ENCODE data around the gene ASTN1.
A peak's percentile ranks its signal among the peaks of the same experiment; 100 is the strongest.

ASTN1 gene

DNA sequence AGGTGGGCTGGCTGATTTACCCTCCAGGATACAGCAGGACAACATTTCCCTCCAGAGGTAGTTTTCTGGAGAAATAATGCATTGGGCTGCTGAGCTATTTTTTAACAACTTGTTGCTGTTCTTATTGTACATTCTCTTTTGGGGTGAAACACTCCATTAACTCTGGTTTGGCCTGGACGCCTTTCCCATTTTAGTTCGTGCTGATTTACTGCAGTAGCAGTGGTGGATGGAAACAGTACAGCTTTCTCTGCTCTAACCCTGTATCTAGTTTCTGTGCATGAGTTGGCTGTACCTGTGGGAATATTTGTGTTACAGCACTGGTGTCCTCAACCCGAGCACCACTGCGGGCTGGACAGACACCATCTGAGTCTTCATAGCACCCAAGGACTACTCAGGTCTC is 325.3 kb downstream of the ASTN1 start:
- TF ChIP-seq, protein P1, sequence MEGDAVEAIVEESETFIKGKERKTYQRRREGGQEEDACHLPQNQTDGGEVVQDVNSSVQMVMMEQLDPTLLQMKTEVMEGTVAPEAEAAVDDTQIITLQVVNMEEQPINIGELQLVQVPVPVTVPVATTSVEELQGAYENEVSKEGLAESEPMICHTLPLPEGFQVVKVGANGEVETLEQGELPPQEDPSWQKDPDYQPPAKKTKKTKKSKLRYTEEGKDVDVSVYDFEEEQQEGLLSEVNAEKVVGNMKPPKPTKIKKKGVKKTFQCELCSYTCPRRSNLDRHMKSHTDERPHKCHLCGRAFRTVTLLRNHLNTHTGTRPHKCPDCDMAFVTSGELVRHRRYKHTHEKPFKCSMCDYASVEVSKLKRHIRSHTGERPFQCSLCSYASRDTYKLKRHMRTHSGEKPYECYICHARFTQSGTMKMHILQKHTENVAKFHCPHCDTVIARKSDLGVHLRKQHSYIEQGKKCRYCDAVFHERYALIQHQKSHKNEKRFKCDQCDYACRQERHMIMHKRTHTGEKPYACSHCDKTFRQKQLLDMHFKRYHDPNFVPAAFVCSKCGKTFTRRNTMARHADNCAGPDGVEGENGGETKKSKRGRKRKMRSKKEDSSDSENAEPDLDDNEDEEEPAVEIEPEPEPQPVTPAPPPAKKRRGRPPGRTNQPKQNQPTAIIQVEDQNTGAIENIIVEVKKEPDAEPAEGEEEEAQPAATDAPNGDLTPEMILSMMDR (IDR thresholded peaks at IDR 0.05), result no peak

DNA sequence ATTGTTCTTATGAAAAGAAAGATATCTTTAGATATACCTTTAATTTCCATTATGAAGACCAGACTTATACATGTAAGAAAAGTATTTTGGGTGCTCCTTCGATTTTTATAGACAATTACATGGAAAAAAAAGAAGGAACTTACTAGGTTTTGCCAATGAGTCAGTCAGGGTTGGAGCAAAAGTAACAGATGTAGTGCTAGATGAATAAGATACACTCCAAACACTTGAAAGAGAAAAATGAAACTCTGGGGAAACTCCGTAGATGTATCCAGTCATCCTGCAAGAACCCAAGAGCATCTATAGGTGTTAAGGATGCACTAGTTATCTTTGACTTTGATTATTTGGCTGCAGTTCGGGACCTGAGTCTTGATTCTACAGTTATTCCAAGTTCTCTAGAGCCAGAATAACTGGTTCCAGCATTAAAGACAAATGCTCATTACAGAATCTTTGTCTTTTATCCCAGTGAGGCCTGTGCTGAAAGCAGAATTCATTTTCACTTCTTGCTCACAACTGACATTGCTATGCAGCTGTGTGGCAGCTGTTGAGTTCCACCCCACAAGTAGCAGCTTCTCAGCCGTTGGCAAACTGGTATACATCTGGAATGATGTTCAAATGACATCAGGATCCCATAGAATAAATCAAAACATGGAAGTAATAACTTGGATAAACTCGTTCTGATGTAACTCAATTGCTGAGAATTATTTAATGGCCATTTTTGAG is 326.1 kb downstream of the ASTN1 start:
- peaks cover 10% of the 10 kb centered on the region for H3K4me1 Mint-ChIP-seq
- DNase-seq, result no peak
- H3K36me3 Mint-ChIP-seq (ENCODE audit: low read depth), result no peaks in the 10 kb centered on the region
- TF ChIP-seq, protein P1 (IDR thresholded peaks at IDR 0.05), result no peak
- H3K27me3 Mint-ChIP-seq (ENCODE audit: low read depth, poor library complexity), result peaks cover 14% of the 10 kb centered on the region
- no peaks in the 10 kb centered on the region for H3K9me3 Mint-ChIP-seq
- H3K4me3 Mint-ChIP-seq, result no peak overlapping the region
- H3K27ac Mint-ChIP-seq, result no peak overlapping the region

More for the DNA sequence above, 325.3 kb downstream of the ASTN1 start:
- H3K27ac Mint-ChIP-seq, result peak overlapping the region; percentile 76
- H3K9me3 Mint-ChIP-seq, result no peaks in the 10 kb centered on the region
- H3K4me3 Mint-ChIP-seq, result no peak overlapping the region
- no peak for DNase-seq
- no peaks in the 10 kb centered on the region for H3K36me3 Mint-ChIP-seq (ENCODE audit: low read depth)
- H3K27me3 Mint-ChIP-seq (ENCODE audit: low read depth, poor library complexity), result peaks cover 14% of the 10 kb centered on the region
- H3K4me1 Mint-ChIP-seq, result peaks cover 10% of the 10 kb centered on the region

DNA sequence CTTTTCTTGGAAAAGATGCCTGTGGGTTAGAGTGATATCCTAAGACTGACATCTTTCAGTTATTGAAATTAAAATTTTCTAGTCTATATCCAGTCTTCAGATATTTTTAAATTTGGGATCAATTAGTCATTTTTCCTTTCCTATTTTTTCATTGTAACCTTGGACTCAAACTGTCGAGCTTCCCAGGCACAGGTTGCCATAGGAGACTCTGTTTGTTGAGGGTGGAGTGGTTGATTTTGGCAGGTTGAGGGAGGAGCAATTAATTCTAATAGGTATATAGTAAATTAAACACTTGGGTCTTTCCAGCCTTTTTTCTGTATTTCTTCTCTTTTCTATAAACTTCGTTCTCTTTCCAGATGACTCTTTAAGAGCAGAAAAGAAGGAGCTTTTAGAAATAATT is 326.8 kb downstream of the ASTN1 start:
- TF ChIP-seq, protein P1 (IDR thresholded peaks at IDR 0.05), result no peak
- H3K27me3 Mint-ChIP-seq (ENCODE audit: low read depth, poor library complexity), result peaks cover 9% of the 10 kb centered on the region
- DNase-seq, result no peak
- H3K9me3 Mint-ChIP-seq, result no peaks in the 10 kb centered on the region
- no peak overlapping the region for H3K4me3 Mint-ChIP-seq
- H3K4me1 Mint-ChIP-seq, result peaks cover 10% of the 10 kb centered on the region
- H3K36me3 Mint-ChIP-seq (ENCODE audit: low read depth), result no peaks in the 10 kb centered on the region
- H3K27ac Mint-ChIP-seq, result no peak overlapping the region

DNA sequence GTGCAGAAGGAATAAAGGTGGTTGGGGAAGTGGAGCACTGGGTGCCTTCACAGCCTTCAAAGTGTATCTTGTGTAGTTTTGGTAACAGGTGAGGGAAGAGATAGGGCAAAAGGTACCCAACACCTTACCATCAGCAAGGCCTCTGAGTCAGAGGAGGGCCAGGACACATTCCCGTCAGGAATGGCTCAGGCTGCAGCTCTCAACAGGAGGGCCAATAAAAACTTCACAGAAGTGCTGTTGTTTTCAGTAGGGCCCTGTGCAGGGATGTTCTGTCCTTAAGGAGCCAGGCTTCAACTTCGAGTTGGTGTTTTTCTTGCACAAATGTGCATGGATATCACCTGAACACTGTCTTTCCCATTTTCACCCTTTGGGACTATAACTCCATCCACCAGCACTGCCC is 333.4 kb downstream of the ASTN1 start:
- TF ChIP-seq, protein P1 (IDR thresholded peaks at IDR 0.05), result no peak
- Mint-ChIP-seq H3K27ac (no peak overlapping the region), H3K9me3 (no peaks in the 10 kb centered on the region), H3K4me1 (peaks cover 12% of the 10 kb centered on the region), H3K4me3 (no peak overlapping the region), H3K27me3 (ENCODE audit: low read depth, poor library complexity) (no peaks in the 10 kb centered on the region), H3K36me3 (ENCODE audit: low read depth) (no peaks in the 10 kb centered on the region)
- no peak for DNase-seq

DNA sequence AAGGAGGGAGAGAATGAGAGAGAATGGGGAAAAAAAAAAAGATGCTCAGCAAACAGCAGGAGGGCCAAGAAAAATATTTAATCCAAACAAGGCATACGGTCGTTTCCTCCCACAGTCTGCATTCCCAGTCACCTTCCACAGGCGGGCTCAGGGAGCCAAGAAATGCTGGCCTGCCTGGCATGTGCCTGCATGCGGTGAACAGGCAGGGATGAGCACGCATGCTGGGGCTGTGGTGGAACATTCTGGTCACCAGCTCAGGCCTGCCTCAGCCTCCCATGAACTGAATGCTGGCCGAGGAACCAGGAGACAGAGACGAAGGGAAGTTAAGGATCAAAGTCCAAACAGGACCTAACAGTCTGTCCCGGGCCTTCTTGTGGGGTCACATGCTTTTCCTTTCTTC is 335.3 kb downstream of the ASTN1 start:
- Mint-ChIP-seq H3K4me1 (peaks cover 13% of the 10 kb centered on the region), H3K36me3 (ENCODE audit: low read depth) (no peaks in the 10 kb centered on the region), H3K9me3 (no peaks in the 10 kb centered on the region), H3K27me3 (ENCODE audit: low read depth, poor library complexity) (no peaks in the 10 kb centered on the region), H3K27ac (peak overlapping the region; percentile 23), H3K4me3 (no peak overlapping the region)
- TF ChIP-seq, protein P1 (IDR thresholded peaks at IDR 0.05), result no peak
- no peak for DNase-seq

DNA sequence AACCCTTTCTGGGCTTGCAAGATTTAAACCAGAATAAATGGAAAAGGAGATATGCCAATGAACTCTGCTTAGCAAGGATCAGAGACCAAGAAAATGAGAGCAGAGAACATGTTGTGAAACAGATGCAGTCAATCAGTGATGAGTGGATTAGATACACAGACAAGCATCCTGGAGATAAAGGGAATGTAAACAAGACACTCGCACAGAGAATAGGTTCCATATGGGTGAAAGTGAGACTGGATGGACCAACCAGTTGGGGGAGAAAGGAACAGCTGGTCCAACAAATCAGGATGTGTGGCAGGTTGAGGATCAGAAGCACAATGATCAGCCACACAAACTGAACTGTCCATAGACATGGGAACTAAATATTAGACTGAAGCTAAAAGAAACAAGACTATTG is 338.2 kb downstream of the ASTN1 start:
- peaks cover 13% of the 10 kb centered on the region for H3K4me1 Mint-ChIP-seq
- TF ChIP-seq, protein P1 (IDR thresholded peaks at IDR 0.05), result no peak
- no peaks in the 10 kb centered on the region for H3K27me3 Mint-ChIP-seq (ENCODE audit: low read depth, poor library complexity)
- no peaks in the 10 kb centered on the region for H3K9me3 Mint-ChIP-seq
- DNase-seq, result no peak
- no peaks in the 10 kb centered on the region for H3K36me3 Mint-ChIP-seq (ENCODE audit: low read depth)
- H3K4me3 Mint-ChIP-seq, result no peak overlapping the region
- no peak overlapping the region for H3K27ac Mint-ChIP-seq

All from nephron progenitor cell (in vitro differentiated cells).